Fibroblast of mammary gland (primary cell): ENCODE data around the gene AVP.
"Not testable (repeated sequence)": the region's sequence is repeated elsewhere in the genome, so short reads cannot be mapped to it uniquely, and the experiment has no call there.

Experiments used
- DNase-seq: peaks from one replicate; pipeline ENCODE4 v3.0.0-alpha.2; 2010; ENCODE audit warnings: low read depth
- H3K4me3 ChIP-seq: 2 replicates; pipeline ENCODE4 v1.5.1; 2011; ENCODE audit warnings: low read depth, mild to moderate bottlenecking, low read length, moderate library complexity; ENCODE audit not compliant: control insufficient read depth
- CTCF ChIP-seq: conservative IDR thresholded peaks from 2 replicates; pipeline ENCODE4 v1.5.1; 2011; ENCODE audit warnings: low read depth, low read length, inconsistent platforms; ENCODE audit not compliant: control insufficient read depth, insufficient read depth

AVP gene

GRCh38 chr20:3084283-3084985 is at the start of gene AVP:
Gene AVP, minus strand, starts transcription at chr20:3084724. Its CDS starts 50 bp downstream, at chr20:3084674.
- no peak for DNase-seq
- H3K4me3 ChIP-seq, result no peak within 1 kb of the TSS
- TF ChIP-seq CTCF, result no peak

GRCh38 chr20:3134151-3134550 is 49.6 kb upstream of the AVP start:
- TF ChIP-seq CTCF, result no peak
- H3K4me3 ChIP-seq, result no peak overlapping the region
- no peak for DNase-seq

GRCh38 chr20:3133155-3133554 is 48.6 kb upstream of the AVP start:
- no peak for TF ChIP-seq CTCF
- H3K4me3 ChIP-seq, result no peak overlapping the region
- DNase-seq, result no peak

GRCh38 chr20:3130051-3130600 is 45.6 kb upstream of the AVP start:
- DNase-seq, result no peak
- no peak for TF ChIP-seq CTCF
- no peak overlapping the region for H3K4me3 ChIP-seq

- no peak for TF ChIP-seq CTCF
- H3K4me3 ChIP-seq, result no peak overlapping the region
- DNase-seq, result no peak
Measured at GRCh38 chr20:3129094-3129493, 44.6 kb upstream of the AVP start.

- no peak for TF ChIP-seq CTCF
- DNase-seq, result no peak
- no peak overlapping the region for H3K4me3 ChIP-seq
Measured at GRCh38 chr20:3128275-3128984, 43.9 kb upstream of the AVP start.

GRCh38 chr20:3126527-3126859 is 42.0 kb upstream of the AVP start:
- no peak for DNase-seq
- H3K4me3 ChIP-seq, result no peak overlapping the region
- TF ChIP-seq CTCF, result no peak

- not testable (repeated sequence) for H3K4me3 ChIP-seq, DNase-seq
Measured at GRCh38 chr20:3125776-3126526, 41.4 kb upstream of the AVP start.

- H3K4me3 ChIP-seq, DNase-seq: not testable (repeated sequence)
Measured at GRCh38 chr20:3124773-3125560, 40.4 kb upstream of the AVP start.
